ENCODE results near the gene SLC9A9.
"Not testable (repeated sequence)": the region's sequence is repeated elsewhere in the genome, so short reads cannot be mapped to it uniquely, and the experiment has no call there.

SLC9A9 gene

GRCh38 chr3:143755978-143756377 lies 92.3 kb downstream of the SLC9A9 start:
- no peak for DNase-seq (ENCODE audit: low read depth)

- DNase-seq (ENCODE audit: low read depth) = no peak
Measured at GRCh38 chr3:143754090-143754489, 94.2 kb downstream of the SLC9A9 start.

GRCh38 chr3:143753456-143753855 lies 94.8 kb downstream of the SLC9A9 start:
- DNase-seq (ENCODE audit: low read depth) = no peak

- no peak for DNase-seq (ENCODE audit: low read depth)
Measured at GRCh38 chr3:143753006-143753405, 95.3 kb downstream of the SLC9A9 start.

- no peak for DNase-seq (ENCODE audit: low read depth)
Measured at GRCh38 chr3:143751643-143752178, 96.6 kb downstream of the SLC9A9 start.

- no peak for DNase-seq (ENCODE audit: low read depth)
Measured at GRCh38 chr3:143750841-143751240, 97.4 kb downstream of the SLC9A9 start.

GRCh38 chr3:143749926-143750325 lies 98.3 kb downstream of the SLC9A9 start:
- no peak for DNase-seq (ENCODE audit: low read depth)

- DNase-seq (ENCODE audit: low read depth) = no peak
Measured at GRCh38 chr3:143737065-143737464, 111.2 kb downstream of the SLC9A9 start.

GRCh38 chr3:143736205-143736997 lies 111.9 kb downstream of the SLC9A9 start:
- DNase-seq (ENCODE audit: low read depth) = no peak

GRCh38 chr3:143731776-143732175 lies 116.5 kb downstream of the SLC9A9 start:
- DNase-seq (ENCODE audit: low read depth) = no peak

GRCh38 chr3:143731320-143731719 lies 116.9 kb downstream of the SLC9A9 start:
- DNase-seq (ENCODE audit: low read depth) = no peak

- no peak for DNase-seq (ENCODE audit: low read depth)
Measured at GRCh38 chr3:143727391-143727790, 120.9 kb downstream of the SLC9A9 start.

- no peak for DNase-seq (ENCODE audit: low read depth)
Measured at GRCh38 chr3:143726727-143727126, 121.5 kb downstream of the SLC9A9 start.

- DNase-seq (ENCODE audit: low read depth) = no peak
Measured at GRCh38 chr3:143720381-143720780, 127.9 kb downstream of the SLC9A9 start.

- DNase-seq (ENCODE audit: low read depth) = no peak
Measured at GRCh38 chr3:143718463-143718862, 129.8 kb downstream of the SLC9A9 start.

- no peak for DNase-seq (ENCODE audit: low read depth)
Measured at GRCh38 chr3:143716731-143717130, 131.5 kb downstream of the SLC9A9 start.

GRCh38 chr3:143712522-143712921 lies 135.7 kb downstream of the SLC9A9 start:
- DNase-seq (ENCODE audit: low read depth) = no peak

- no peak for DNase-seq (ENCODE audit: low read depth)
Measured at GRCh38 chr3:143707848-143708247, 140.4 kb downstream of the SLC9A9 start.

- no peak for DNase-seq (ENCODE audit: low read depth)
Measured at GRCh38 chr3:143700431-143700975, 147.8 kb downstream of the SLC9A9 start.

GRCh38 chr3:143699424-143699823 lies 148.8 kb downstream of the SLC9A9 start:
- no peak for DNase-seq (ENCODE audit: low read depth)

- DNase-seq (ENCODE audit: low read depth) = no peak
Measured at GRCh38 chr3:143698682-143699303, 149.5 kb downstream of the SLC9A9 start.

- DNase-seq (ENCODE audit: low read depth) = no peak
Measured at GRCh38 chr3:143697975-143698374, 150.3 kb downstream of the SLC9A9 start.

- DNase-seq (ENCODE audit: low read depth) = not testable (repeated sequence)
Measured at GRCh38 chr3:143695333-143695732, 152.9 kb downstream of the SLC9A9 start.

Measured in GM04503 (cell line).